Gastrocnemius medialis (tissue), 4 donors: Measurements from ENCODE around the gene EMC7.

ENCODE experiments used
- POLR2A ChIP-seq, 2 donors: fragments of 450-650 bp; IDR thresholded peaks; one replicate each; pipeline ENCODE4 v1.6.1; 2017; ENCODE audit warnings: antibody characterized with exemption in 2 of 2, mild to moderate bottlenecking in 2 of 2, moderate library complexity in 2 of 2
- TF ChIP-seq, protein P1 (sequence below), 5 experiments: fragments of 450-650 bp in 3 of 5; fragments of 200-600 bp in 2 of 5; sonication (generic) in 2 of 5; IDR thresholded peaks in 4 of 5; conservative IDR thresholded peaks in 1 of 5; 1 replicate in 4 of 5; 2 replicates in 1 of 5; pipeline ENCODE4 v1.5.1; 2016 to 2019; ENCODE audit warnings: antibody characterized with exemption in 5 of 5, mild to moderate bottlenecking in 3 of 5, moderate library complexity in 3 of 5

DNA sequence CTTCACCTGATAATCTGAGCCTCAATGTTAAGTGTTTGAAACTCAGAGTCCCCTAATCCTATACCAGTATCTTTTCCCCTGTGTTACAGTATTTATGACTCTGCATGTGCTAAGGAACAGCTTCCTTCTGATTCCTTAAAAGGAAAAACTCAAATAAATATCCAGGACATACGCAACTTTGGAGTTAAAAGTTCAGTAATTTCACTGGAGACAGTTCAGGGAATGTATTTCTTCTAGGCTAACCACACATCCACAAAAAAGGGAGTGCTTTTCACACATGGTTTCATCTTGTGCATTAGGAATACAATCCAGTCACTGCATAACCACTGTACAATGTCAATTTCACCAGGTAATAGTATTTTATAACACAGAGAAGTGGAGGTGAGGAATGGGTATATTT is 31.2 kb upstream of the EMC7 start:
- TF ChIP-seq, protein P1, sequence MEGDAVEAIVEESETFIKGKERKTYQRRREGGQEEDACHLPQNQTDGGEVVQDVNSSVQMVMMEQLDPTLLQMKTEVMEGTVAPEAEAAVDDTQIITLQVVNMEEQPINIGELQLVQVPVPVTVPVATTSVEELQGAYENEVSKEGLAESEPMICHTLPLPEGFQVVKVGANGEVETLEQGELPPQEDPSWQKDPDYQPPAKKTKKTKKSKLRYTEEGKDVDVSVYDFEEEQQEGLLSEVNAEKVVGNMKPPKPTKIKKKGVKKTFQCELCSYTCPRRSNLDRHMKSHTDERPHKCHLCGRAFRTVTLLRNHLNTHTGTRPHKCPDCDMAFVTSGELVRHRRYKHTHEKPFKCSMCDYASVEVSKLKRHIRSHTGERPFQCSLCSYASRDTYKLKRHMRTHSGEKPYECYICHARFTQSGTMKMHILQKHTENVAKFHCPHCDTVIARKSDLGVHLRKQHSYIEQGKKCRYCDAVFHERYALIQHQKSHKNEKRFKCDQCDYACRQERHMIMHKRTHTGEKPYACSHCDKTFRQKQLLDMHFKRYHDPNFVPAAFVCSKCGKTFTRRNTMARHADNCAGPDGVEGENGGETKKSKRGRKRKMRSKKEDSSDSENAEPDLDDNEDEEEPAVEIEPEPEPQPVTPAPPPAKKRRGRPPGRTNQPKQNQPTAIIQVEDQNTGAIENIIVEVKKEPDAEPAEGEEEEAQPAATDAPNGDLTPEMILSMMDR (IDR thresholded peaks at IDR 0.05 in 4 of 5, conservative IDR thresholded peaks at IDR 0.05 in 1 of 5) = no peak
- TF ChIP-seq POLR2A (IDR thresholded peaks at IDR 0.05) = no peak
